ENCODE measurements around the gene ZNF614.
"Not testable (repeated sequence)": the region's sequence is repeated elsewhere in the genome, so short reads cannot be mapped to it uniquely, and the experiment has no call there.

Gene ZNF614

GRCh38 chr19:51986309-51987291, 41.6 kb downstream of the ZNF614 start, which contains the start of gene ZNF350:
ZNF350 (minus strand) TSS chr19:51986840; CDS start chr19:51974360, 12,480 bp downstream.
- DNase-seq (ENCODE audit: low read depth): peak; percentile 78

- DNase-seq (ENCODE audit: low read depth): no peak
Measured at GRCh38 chr19:51983361-51983760, 44.8 kb downstream of the ZNF614 start.

DNA sequence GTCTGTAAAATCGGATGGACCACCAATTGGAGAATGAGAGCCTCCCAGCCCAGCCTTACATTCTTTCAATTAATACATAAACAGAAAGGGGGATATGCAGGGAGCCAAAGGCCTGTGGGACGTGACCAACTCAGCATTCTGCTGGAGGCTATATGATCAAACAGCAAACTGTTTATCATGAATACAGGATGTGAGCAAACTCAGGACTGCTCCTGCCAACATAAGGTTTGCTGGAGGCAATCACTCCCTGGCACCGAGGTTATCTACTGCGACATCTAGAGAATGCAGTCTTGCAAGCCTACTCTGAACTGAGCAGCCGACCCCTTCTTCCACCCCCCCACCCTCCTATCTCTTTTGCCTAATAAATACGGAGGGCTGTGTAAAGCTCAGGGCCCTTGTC, 47.3 kb downstream of the ZNF614 start:
- DNase-seq (ENCODE audit: low read depth): not testable (repeated sequence)

- DNase-seq (ENCODE audit: low read depth): no peak
Measured at GRCh38 chr19:51980116-51980736, 48.0 kb downstream of the ZNF614 start.

GRCh38 chr19:51978882-51979281, 49.3 kb downstream of the ZNF614 start:
- no peak for DNase-seq (ENCODE audit: low read depth)

DNA sequence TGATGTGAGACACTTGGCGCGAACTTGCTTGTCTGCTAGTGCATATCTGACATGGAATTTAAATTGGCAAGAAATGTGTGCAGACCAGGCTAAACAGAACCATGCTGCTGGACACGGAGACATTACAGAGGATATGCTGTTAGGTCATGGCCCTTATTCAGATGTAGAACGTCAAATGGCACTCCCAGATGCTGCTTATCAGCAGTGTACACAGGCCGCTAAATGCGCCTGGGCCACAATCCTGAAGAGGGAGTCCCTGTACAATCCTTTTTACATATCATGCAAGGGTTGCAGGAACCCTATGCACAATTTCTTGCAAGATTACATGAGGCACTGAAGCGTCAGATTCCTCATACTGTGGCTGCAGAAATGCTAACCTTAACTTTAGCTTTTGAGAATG, 50.8 kb downstream of the ZNF614 start:
- DNase-seq (ENCODE audit: low read depth): no peak

DNA sequence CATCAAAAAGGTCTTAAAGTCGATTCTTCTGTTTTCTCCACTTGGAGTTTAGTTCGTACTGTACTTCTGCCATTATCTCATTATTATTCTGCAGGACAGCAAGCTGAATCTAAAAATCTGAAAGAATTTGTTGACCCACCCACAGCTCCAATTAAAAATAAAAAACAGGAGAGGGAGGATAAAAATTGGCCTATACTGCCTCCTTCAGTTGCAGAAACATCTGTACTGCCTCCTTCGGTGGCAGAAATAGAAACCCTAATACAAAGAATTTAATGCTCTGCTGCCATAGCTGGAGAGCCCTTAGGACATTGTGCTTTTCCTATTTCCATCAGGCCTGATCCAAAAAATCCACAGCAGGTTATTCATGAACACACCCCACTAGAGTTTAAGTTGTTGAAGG, 51.3 kb downstream of the ZNF614 start:
- DNase-seq (ENCODE audit: low read depth): no peak

GRCh38 chr19:51975787-51976186, 52.4 kb downstream of the ZNF614 start:
- DNase-seq (ENCODE audit: low read depth): not testable (repeated sequence)

GRCh38 chr19:51971624-51972023, 56.6 kb downstream of the ZNF614 start:
- DNase-seq (ENCODE audit: low read depth): no peak

GRCh38 chr19:51970718-51971117, 57.5 kb downstream of the ZNF614 start:
- no peak for DNase-seq (ENCODE audit: low read depth)

DNA sequence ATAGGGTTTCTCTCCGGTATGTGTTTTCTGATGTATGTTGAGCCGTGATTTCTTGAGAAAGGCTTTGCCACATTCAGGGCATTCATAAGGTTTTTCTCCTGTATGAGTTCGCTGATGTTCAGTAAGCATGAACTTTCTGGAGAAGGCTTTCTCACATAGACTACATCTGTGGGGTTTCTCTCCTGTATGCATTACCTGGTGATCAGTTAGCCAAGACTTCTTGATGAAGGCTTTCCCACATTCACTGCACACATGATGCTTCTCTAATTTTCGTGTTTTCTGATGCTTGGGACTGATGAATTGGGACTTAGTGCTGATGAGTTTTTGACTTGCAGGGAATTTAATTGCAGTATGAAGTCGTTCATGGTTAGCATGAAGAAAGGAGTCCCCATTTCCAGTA, 62.6 kb downstream of the ZNF614 start:
- DNase-seq (ENCODE audit: low read depth): no peak

Data from activated T-cell treated with anti-CD3 and anti-CD28 coated beads for 1 hour (primary cell).